ENCODE results near the gene COL6A2.

COL6A2 gene

GRCh38 chr21:46114963-46115362 lies 17.1 kb downstream of the COL6A2 start:
- DNase-seq (ENCODE audit: low read depth): no peak

- DNase-seq (ENCODE audit: low read depth): no peak
Observed at GRCh38 chr21:46115441-46116188, 17.7 kb downstream of the COL6A2 start.

GRCh38 chr21:46116189-46116775 lies 18.4 kb downstream of the COL6A2 start:
- DNase-seq (ENCODE audit: low read depth): no peak

GRCh38 chr21:46116776-46117585 lies 19.1 kb downstream of the COL6A2 start:
- DNase-seq (ENCODE audit: low read depth): no peak

- no peak for DNase-seq (ENCODE audit: low read depth)
Observed at GRCh38 chr21:46117586-46118315, 19.8 kb downstream of the COL6A2 start.

GRCh38 chr21:46118316-46119143 lies 20.6 kb downstream of the COL6A2 start:
- DNase-seq (ENCODE audit: low read depth): no peak

GRCh38 chr21:46119144-46119636 lies 21.3 kb downstream of the COL6A2 start:
- no peak for DNase-seq (ENCODE audit: low read depth)

- DNase-seq (ENCODE audit: low read depth): no peak
Observed at GRCh38 chr21:46119637-46120271, 21.8 kb downstream of the COL6A2 start.

- no peak for DNase-seq (ENCODE audit: low read depth)
Observed at GRCh38 chr21:46120301-46121285, 22.7 kb downstream of the COL6A2 start.

GRCh38 chr21:46121286-46122221 lies 23.6 kb downstream of the COL6A2 start:
- no peak for DNase-seq (ENCODE audit: low read depth)

- peak; percentile 80 for DNase-seq (ENCODE audit: low read depth)
Observed at GRCh38 chr21:46122237-46122671, 24.3 kb downstream of the COL6A2 start.

GRCh38 chr21:46122758-46123683 lies 25.1 kb downstream of the COL6A2 start:
- DNase-seq (ENCODE audit: low read depth): no peak

GRCh38 chr21:46124083-46124925 lies 26.4 kb downstream of the COL6A2 start:
- no peak for DNase-seq (ENCODE audit: low read depth)

- no peak for DNase-seq (ENCODE audit: low read depth)
Observed at GRCh38 chr21:46124926-46125845, 27.3 kb downstream of the COL6A2 start.

- no peak for DNase-seq (ENCODE audit: low read depth)
Observed at GRCh38 chr21:46125846-46126301, 28.0 kb downstream of the COL6A2 start.

All from iris pigment epithelial cell (primary cell).